ENCODE results near the gene MEIOSIN.
A peak's percentile ranks its signal among the peaks of the same experiment; 100 is the strongest.
"Not testable (repeated sequence)": the region's sequence is repeated elsewhere in the genome, so short reads cannot be mapped to it uniquely, and the experiment has no call there.

MEIOSIN gene

DNA sequence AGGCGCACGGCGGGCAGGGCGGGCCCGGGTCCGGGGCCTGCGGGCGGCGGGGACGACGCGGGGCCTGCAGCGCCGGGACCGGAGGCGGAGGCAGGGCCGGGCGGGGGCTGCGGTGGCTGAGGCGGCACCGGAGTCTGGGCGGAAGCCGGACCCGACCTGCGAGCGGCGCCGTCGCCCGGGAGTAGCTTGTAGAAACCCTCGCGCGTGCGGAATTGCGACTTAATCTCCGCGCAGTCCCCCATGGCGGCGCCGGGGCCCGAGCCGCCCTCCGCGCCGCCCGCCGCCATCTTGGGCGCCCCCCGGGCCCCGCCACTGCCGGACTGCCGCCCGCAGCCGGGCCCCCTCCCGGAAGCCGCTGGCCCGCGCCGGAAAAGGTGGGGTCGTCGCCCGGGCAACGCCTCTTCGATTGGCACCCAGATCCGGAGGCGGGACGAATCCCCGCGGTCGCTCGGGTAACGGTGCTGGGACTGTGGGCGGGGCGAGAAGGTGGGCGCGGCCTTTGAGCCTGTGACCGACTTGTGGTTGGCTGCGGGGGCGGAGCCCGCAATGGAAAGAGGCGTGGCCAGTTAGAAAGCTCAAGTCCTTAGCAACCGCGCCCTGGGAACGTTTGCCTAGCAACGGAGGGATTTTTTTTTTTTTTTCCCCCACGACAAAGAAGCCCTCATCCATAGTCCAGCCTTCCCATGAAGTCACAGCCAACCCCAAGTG, 59.4 kb downstream of the MEIOSIN start, which contains the start of gene DMWD:
Gene DMWD, minus strand, starts transcription at position 376 of the 708 bp plus-strand sequence. Its CDS starts 89 bp downstream, at position 287.
- Mint-ChIP-seq H3K27me3 (peaks cover 29% of the 10 kb centered on the region), H3K36me3 (peaks cover 20% of the 10 kb centered on the region), H3K27ac (peak within 1 kb of the TSS; percentile 43), H3K4me1 (peaks cover 46% of the 10 kb centered on the region), H3K4me3 (peak within 1 kb of the TSS; percentile 85), H3K9me3 (no peaks in the 10 kb centered on the region)
- ATAC-seq = peak; percentile 97

DNA sequence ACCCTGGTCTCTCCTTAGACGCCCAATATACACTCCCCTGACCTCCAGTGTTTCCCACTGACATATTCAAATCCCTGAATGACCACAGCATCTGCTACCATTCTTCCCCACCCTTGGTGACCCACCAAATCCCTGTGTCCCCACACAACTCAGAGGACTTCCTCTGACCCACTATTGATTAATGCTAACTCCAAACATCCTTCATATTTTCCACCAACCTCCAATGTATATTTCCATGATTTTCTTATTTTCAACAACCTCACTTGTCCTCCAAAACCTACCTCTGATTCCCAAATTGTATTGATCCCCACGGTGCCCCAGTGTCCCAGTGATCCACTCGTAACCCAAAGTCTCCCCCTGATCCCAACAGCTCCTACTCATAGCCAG, 59.9 kb downstream of the MEIOSIN start:
- Mint-ChIP-seq H3K27ac (peak overlapping the region; percentile 43), H3K9me3 (no peaks in the 10 kb centered on the region), H3K4me1 (peaks cover 43% of the 10 kb centered on the region), H3K27me3 (peaks cover 34% of the 10 kb centered on the region), H3K36me3 (peaks cover 14% of the 10 kb centered on the region), H3K4me3 (peak overlapping the region; percentile 78)
- no peak for ATAC-seq

DNA sequence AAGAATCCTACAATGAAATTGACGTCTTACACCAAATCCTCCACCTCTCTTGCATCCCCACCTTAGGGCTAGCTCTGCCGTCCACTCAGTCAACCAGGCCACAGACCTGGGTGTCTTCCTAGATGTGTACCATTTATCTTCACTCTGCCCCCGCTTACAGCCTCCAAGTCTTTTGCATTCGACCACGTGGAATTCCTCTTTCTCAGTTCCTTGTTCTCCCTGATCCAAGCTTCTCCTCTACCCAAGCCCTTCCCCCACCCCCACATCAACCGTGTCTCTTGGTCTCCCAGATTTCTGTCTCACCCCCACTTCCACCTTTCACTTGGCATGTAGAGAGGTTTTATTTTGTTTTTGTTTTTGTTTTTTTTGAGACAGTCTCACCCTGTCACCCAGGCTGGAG, 60.6 kb downstream of the MEIOSIN start:
- Mint-ChIP-seq H3K4me3 (peak overlapping the region; percentile 45), H3K27ac (peak overlapping the region; percentile 43), H3K4me1 (peaks cover 46% of the 10 kb centered on the region), H3K9me3 (no peaks in the 10 kb centered on the region), H3K36me3 (peaks cover 7% of the 10 kb centered on the region), H3K27me3 (peaks cover 41% of the 10 kb centered on the region)
- no peak for ATAC-seq

DNA sequence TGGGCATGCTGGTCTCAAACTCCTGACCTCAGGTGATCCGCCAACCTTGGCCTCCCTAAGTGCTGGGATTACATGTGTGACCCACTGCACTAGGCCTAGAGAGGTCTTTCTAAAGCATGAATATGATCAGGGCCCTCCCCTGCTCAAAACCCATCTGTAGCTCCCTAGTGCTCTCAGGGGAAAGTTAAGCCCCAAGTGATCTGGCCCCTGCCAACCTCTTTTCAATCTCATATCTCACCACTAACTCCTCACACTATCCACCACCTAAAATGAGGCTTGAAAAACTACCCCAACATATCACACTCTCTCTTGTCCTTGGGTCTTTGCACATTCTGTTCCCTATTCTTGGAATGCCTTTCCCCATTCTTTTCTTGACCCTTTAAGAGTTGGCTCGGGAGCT, 61.4 kb downstream of the MEIOSIN start:
- H3K9me3 Mint-ChIP-seq = no peaks in the 10 kb centered on the region
- H3K4me1 Mint-ChIP-seq = peaks cover 51% of the 10 kb centered on the region
- H3K36me3 Mint-ChIP-seq = no peaks in the 10 kb centered on the region
- H3K27ac Mint-ChIP-seq = no peak overlapping the region
- no peak overlapping the region for H3K4me3 Mint-ChIP-seq
- peaks cover 47% of the 10 kb centered on the region for H3K27me3 Mint-ChIP-seq
- ATAC-seq = no peak

DNA sequence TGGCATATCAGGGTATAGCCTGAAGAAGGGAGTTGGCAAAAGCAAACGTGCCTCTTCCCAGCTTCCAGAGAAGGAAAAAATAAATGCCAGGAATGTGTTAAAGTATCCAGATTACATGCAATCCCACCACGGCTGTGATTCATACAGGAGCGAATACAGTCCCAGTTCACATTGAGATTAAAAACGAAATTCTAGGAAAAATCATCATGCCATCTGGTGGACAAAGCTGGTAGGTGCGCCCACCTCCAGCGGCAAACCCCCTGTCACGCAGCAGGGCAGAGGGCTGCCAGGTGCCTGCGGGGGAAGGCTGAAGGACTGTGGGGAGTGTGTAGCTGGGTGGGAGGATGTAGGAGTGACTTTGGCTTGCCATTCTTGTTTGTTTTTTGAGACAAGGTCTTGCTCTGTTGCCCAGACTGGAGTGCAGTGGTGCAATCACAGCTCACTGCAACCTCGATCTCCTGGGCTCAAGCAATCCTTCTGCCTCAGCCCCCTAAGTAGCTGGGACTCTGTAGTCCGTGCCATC, 65.8 kb downstream of the MEIOSIN start:
- no peaks in the 10 kb centered on the region for H3K36me3 Mint-ChIP-seq
- peaks cover 74% of the 10 kb centered on the region for H3K27me3 Mint-ChIP-seq
- H3K9me3 Mint-ChIP-seq = no peaks in the 10 kb centered on the region
- no peak overlapping the region for H3K4me3 Mint-ChIP-seq
- H3K27ac Mint-ChIP-seq = no peak overlapping the region
- peaks cover 17% of the 10 kb centered on the region for H3K4me1 Mint-ChIP-seq
- peak; percentile 82 for ATAC-seq

DNA sequence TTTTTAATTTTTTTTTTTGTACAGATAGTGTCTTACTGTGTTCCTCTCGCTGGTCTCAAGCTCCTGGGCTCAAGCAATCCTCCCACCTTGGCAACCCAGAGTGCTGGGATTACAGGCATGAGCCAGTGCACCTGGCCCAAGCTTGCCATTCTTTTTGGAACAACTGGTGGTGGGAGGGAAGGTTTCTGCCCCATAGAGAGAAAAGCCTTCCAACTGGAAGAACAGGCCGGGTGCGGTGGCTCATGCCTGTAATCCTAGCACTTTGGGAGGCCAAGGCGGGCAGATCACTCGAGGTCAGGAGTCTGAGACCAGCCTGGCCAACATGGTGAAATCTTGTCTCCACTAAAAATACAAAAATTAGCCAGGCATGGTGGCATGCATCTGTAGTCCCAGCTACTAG, 66.3 kb downstream of the MEIOSIN start:
- H3K27ac Mint-ChIP-seq, ATAC-seq, H3K36me3 Mint-ChIP-seq, H3K9me3 Mint-ChIP-seq, H3K4me3 Mint-ChIP-seq: not testable (repeated sequence)
- Mint-ChIP-seq H3K27me3 (peaks cover 71% of the 10 kb centered on the region), H3K4me1 (peaks cover 14% of the 10 kb centered on the region)

DNA sequence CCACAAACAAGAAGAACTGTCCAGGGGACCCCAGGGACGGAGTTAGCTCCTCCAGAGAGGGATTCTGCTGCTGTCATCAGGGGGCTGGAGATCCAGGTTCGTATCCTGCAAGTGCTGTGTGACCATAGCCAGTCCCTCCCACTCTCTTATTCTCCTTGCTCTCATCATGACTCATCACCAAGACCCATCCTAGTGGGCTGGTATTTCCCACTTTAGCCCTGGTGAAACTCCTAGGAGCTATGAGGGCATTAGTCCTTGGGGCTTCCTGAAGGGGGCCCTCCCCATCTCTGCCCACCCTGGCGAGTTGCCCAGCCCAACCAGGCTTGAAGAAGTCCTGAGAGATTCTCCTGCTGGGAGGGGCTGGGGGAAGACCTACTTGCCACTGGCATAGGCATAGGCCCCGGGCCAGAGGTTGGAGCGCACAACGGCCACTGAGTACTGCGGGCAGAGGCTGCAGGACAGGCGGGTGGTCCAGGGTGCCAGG, 66.9 kb downstream of the MEIOSIN start:
- Mint-ChIP-seq H3K27ac (no peak overlapping the region), H3K36me3 (no peaks in the 10 kb centered on the region), H3K9me3 (no peaks in the 10 kb centered on the region), H3K4me3 (no peak overlapping the region), H3K4me1 (peaks cover 9% of the 10 kb centered on the region), H3K27me3 (peaks cover 65% of the 10 kb centered on the region)
- no peak for ATAC-seq

DNA sequence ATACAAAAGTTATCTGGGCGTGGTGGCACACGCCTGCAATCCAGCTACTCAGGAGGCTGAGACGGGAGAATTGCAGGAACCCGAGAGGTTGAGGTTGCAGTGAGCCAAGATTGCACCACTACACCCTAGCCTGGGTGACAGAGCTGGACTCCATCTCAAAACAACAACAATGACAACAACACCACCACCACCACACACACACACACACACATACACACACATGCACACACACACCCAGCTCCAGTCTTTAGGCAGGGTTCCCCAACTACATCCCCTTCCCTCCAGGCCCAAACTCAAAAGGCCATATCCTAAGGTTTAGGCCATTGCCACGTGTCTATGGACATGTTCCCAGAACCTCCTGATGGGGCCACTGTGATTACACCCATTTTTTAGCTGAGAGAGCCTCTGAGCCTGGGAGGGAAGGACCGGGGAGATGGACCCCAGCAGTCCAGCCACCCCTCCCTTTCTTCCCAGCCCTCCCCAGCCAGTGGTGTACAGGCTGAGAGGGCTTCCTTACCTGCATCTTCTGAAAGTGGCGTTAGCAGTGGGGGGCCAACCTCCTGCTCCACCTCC, 68.5 kb downstream of the MEIOSIN start:
- Mint-ChIP-seq H3K27me3 (peaks cover 54% of the 10 kb centered on the region), H3K4me3 (no peak overlapping the region), H3K9me3 (no peaks in the 10 kb centered on the region), H3K27ac (no peak overlapping the region), H3K4me1 (peaks cover 15% of the 10 kb centered on the region), H3K36me3 (no peaks in the 10 kb centered on the region)
- no peak for ATAC-seq

DNA sequence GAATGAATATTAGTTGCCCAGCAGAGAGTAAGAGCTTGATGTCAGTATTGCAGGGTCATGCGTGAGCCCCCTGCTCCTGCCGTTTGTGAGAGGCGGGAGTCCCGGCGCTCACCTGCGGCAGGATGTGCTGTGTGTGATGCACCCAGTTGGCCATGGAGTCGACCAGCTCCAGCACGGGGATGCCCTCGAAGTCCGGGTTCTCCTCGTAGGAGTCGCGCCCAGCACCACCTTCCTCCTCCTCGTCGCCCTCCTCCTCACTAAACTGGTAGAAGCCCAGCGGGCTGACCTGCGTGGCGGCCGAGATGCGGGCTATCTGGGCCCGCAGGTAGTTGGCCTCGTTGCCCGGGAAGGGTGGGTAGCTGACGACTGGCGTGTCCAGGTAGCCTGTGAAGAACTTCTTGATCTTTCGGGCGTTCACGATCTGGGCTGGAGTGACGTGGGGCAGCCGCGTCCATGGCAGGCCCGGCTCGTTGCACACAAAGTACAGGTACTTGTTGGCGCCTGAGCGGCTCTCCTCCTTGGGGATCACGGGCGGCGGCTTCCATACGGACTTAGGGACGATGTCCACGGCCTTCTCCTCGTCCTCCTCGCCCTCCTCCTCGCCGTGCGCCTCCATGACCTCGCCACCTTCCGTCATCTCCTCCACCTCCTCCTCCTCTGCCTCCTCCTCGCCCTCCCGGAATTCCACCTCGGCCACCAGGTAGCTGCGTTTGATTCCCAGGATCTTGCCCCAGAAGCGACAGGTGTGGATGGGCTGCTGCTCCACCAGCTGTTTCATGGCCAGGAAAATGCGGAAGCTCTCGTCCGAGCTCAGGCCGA, 71.1 kb downstream of the MEIOSIN start:
- Mint-ChIP-seq H3K4me3 (no peak overlapping the region), H3K27ac (no peak overlapping the region), H3K36me3 (no peaks in the 10 kb centered on the region), H3K27me3 (peaks cover 32% of the 10 kb centered on the region), H3K4me1 (peaks cover 9% of the 10 kb centered on the region), H3K9me3 (no peaks in the 10 kb centered on the region)
- ATAC-seq = no peak

DNA sequence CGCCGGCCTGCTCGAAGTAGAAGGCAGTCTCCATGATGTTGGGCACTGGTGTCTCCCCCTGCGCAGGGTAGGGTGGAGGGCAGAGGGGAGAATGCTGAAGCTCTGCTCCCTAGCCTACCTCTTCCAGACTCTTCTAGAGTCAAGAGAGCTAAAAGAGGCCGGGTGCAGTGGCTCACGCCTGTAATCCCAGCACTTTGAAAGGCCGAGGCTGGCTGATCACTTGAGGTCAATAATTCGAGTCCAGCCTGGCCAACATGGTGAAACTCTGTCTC, 71.7 kb downstream of the MEIOSIN start:
- Mint-ChIP-seq H3K9me3 (no peaks in the 10 kb centered on the region), H3K4me3 (no peak overlapping the region), H3K4me1 (peaks cover 14% of the 10 kb centered on the region), H3K27ac (no peak overlapping the region), H3K27me3 (peaks cover 34% of the 10 kb centered on the region), H3K36me3 (no peaks in the 10 kb centered on the region)
- no peak for ATAC-seq

DNA sequence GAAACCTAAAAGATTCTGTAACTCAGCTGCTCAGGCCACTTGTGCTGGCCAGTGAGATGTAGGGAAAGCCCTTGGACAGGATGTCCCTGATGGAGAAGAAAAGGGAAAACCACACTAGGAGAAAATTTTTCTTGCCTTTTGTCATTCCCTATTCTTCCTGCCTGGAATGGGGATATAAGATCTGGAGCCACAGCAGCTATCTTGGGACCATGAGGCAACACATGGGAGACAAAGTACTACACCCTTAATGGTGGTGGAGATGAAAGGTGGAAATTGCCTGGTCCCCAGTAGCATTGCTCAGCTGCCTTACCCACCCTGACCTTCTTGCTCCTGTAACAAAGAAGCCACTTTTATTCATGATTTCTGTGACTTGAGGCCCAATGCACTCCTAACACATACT, 72.5 kb downstream of the MEIOSIN start:
- Mint-ChIP-seq H3K4me3 (no peak overlapping the region), H3K9me3 (no peaks in the 10 kb centered on the region), H3K36me3 (no peaks in the 10 kb centered on the region), H3K27me3 (peaks cover 26% of the 10 kb centered on the region), H3K4me1 (peaks cover 20% of the 10 kb centered on the region), H3K27ac (no peak overlapping the region)
- ATAC-seq = no peak

DNA sequence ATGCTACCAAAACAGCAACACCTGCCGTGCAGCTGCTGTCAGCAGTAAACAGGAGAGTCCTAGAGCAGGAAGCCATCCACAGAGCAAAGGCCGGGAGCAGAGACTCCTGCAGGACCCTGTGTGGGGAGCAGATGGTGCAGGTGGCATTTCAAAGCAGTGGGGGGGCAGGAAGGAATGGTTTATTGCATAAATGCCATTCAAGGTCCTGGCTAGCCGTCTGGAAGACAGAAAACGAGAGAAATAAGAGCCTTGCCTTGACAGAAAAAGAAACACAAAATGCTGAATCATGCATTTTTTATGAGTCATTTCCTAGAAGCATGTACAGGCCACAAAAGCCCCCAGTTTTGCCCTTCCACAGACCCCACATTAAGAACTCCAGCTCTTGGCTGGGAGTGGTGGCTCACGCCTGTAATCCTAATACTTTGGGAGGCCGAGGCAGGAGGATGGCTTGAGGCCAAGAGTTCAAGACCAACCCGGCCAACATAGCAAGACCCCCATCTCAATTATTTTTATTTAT, 76.5 kb downstream of the MEIOSIN start:
- H3K27me3 Mint-ChIP-seq = peaks cover 9% of the 10 kb centered on the region

DNA sequence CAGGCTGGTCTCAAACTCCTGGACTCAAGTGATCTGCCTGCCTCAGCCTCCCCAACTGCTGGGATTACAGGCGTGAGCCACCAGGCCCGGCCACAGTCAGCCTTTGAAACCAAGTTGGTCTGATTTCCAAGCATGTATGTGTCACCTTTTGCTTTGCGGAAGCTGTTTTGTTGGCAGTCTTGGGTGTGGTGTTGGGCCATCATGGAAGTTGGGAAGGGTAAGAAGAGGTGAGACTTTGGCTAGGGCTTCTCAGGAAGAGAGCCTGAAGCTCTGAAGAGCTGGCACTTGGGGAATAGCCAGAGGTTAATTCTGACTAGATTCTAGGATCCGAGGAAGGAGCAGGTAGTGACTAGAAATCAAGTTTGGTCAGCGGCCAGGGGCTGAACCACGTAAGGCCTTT, 79.1 kb downstream of the MEIOSIN start:
- peaks cover 18% of the 10 kb centered on the region for H3K4me1 Mint-ChIP-seq
- ATAC-seq = no peak
- no peaks in the 10 kb centered on the region for H3K9me3 Mint-ChIP-seq
- peaks cover 9% of the 10 kb centered on the region for H3K27me3 Mint-ChIP-seq
- H3K4me3 Mint-ChIP-seq = no peak overlapping the region
- no peaks in the 10 kb centered on the region for H3K36me3 Mint-ChIP-seq
- H3K27ac Mint-ChIP-seq = no peak overlapping the region

More for the DNA sequence above, 76.5 kb downstream of the MEIOSIN start:
- H3K9me3 Mint-ChIP-seq = no peaks in the 10 kb centered on the region
- peak overlapping the region; percentile 58 for H3K27ac Mint-ChIP-seq
- H3K36me3 Mint-ChIP-seq = no peaks in the 10 kb centered on the region
- peaks cover 20% of the 10 kb centered on the region for H3K4me1 Mint-ChIP-seq
- H3K4me3 Mint-ChIP-seq = no peak overlapping the region
- no peak for ATAC-seq
